Endothelial cell of umbilical vein (primary cell): ENCODE results near the gene HPF1. TPM values are rescaled to one million over a fixed set of nuclear protein-coding genes. Genes with fewer than 3 reads are reported as not detected.

Experiments
- BruUV-seq: library from RNA; stranded (reverse); fragments of 400-500 nt; replicated peaks from 2 replicates; lab custom pipeline; 2021; lab: Mats Ljungman, UMichigan
- CTCF ChIA-PET: fragments of 300-600, 350-600 bp; sonication (Branson Sonifier 250); formaldehyde crosslinking; loops from one replicate; lab custom pipeline; 2021; ENCODE audit warnings: antibody characterized with exemption, inconsistent platforms; lab: Charles Lee
- POLR2A ChIA-PET: fragments of 300-600, 350-600 bp; sonication (Branson Sonifier 250); formaldehyde crosslinking; loops from one replicate; lab custom pipeline; 2021; ENCODE audit warnings: antibody characterized with exemption, inconsistent platforms; lab: Charles Lee
- DNase-seq: peaks from one replicate; pipeline ENCODE4 v3.0.0-alpha.2; 2011; ENCODE audit warnings: low read depth, low spot score
- FAIRE-seq: peaks from 2 replicates; lab custom pipeline; 2011; peaks lifted over from hg19 to GRCh38; lab: Jason Lieb, UNC
- H2AFZ ChIP-seq: 2 replicates; pipeline ENCODE4 v1.6.0; 2012; ENCODE audit warnings: low read depth, low read length, control low read depth, inconsistent platforms
- H3K27ac ChIP-seq: 2 replicates; pipeline ENCODE4 v1.5.1; 2011; ENCODE audit warnings: low read depth, mild to moderate bottlenecking, control low read depth, low read length, moderate library complexity; ENCODE audit not compliant: insufficient read depth
- H3K27me3 ChIP-seq, 2 experiments: 2 replicates each; pipeline versions ENCODE4 v1.6.0 to v1.6.1; 2011; ENCODE audit warnings: low read length in 2 of 2, mixed read lengths in 1 of 2; ENCODE audit not compliant: control insufficient read depth in 2 of 2, insufficient read depth in 2 of 2
- H3K36me3 ChIP-seq, 2 experiments: 2 replicates in 1 of 2; 3 replicates in 1 of 2; pipeline ENCODE4 v1.5.1; 2011; ENCODE audit warnings: low read length in 2 of 2, mild to moderate bottlenecking in 1 of 2, moderate library complexity in 1 of 2; ENCODE audit not compliant: control insufficient read depth in 2 of 2, insufficient read depth in 2 of 2; ENCODE audit errors: extremely low read depth in 1 of 2
- H3K4me1 ChIP-seq: 3 replicates; pipeline ENCODE4 v1.5.1; 2011; ENCODE audit warnings: mild to moderate bottlenecking, low read length; ENCODE audit not compliant: control insufficient read depth, insufficient read depth; ENCODE audit errors: extremely low read depth
- H3K4me2 ChIP-seq: 2 replicates; pipeline ENCODE4 v1.6.1; 2011; ENCODE audit warnings: low read length, control low read depth, mixed read lengths; ENCODE audit not compliant: insufficient read depth
- H3K4me3 ChIP-seq, 3 experiments: fragments of 200-600 bp in 1 of 3; sonication (generic), shearing (Covaris generic) in 1 of 3; replicated peaks in 1 of 3; 2 replicates each; pipeline ENCODE4 v1.5.1; 2011 to 2016; ENCODE audit warnings: control low read depth in 3 of 3, low read length in 3 of 3, mild to moderate bottlenecking in 2 of 3, inconsistent platforms in 1 of 3, low read depth in 1 of 3, moderate library complexity in 1 of 3; ENCODE audit not compliant: insufficient read depth in 1 of 3
- H3K79me2 ChIP-seq: 2 replicates; pipeline ENCODE4 v1.6.0; 2012; ENCODE audit warnings: low read length, inconsistent platforms; ENCODE audit not compliant: control insufficient read depth, insufficient read depth
- H3K9ac ChIP-seq: replicated peaks from 2 replicates; pipeline ENCODE3; 2011; ENCODE audit warnings: low read length, control low read depth; ENCODE audit not compliant: insufficient read depth; ENCODE audit errors: extremely low read depth
- H3K9me1 ChIP-seq: replicated peaks from 3 replicates; pipeline ENCODE4 v1.6.0; 2011; ENCODE audit warnings: mild to moderate bottlenecking, low read length; ENCODE audit not compliant: control insufficient read depth, insufficient read depth; ENCODE audit errors: extremely low read depth
- H3K9me3 ChIP-seq: replicated peaks from 2 replicates; pipeline ENCODE4 v1.5.1; 2012; ENCODE audit warnings: low read length, inconsistent platforms; ENCODE audit not compliant: control insufficient read depth, insufficient read depth
- H4K20me1 ChIP-seq: replicated peaks from 2 replicates; pipeline ENCODE3; 2011; ENCODE audit warnings: mild to moderate bottlenecking, low read length; ENCODE audit not compliant: control insufficient read depth, insufficient read depth; ENCODE audit errors: extremely low read depth
- CTCF ChIP-seq, 2 donors: IDR thresholded peaks; 1 replicate in 1 of 2; 2 replicates in 1 of 2; pipeline ENCODE4 v1.5.1; 2011; ENCODE audit warnings: low read length in 2 of 2, mild to moderate bottlenecking in 2 of 2, moderate library complexity in 2 of 2, control low read depth in 1 of 2, inconsistent platforms in 1 of 2, low read depth in 1 of 2; ENCODE audit not compliant: insufficient read depth in 1 of 2; ENCODE audit errors: extremely low read depth in 1 of 2
- EZH2 ChIP-seq: IDR thresholded peaks from 2 replicates; pipeline ENCODE4 v1.6.1; 2012; ENCODE audit warnings: borderline replicate concordance, low read depth, mild to moderate bottlenecking, moderate library complexity, low read length, inconsistent platforms; ENCODE audit not compliant: severe bottlenecking
- FOS ChIP-seq: IDR thresholded peaks from 2 replicates; pipeline ENCODE4 v1.6.1; 2011; ENCODE audit warnings: mild to moderate bottlenecking, low read length, moderate library complexity, borderline replicate concordance; ENCODE audit not compliant: insufficient read depth
- GATA2 ChIP-seq: IDR thresholded peaks from 2 replicates; pipeline ENCODE4 v1.7.0; 2011; ENCODE audit warnings: low read depth, mild to moderate bottlenecking, moderate library complexity, mixed read lengths, low read length; ENCODE audit not compliant: insufficient read length, insufficient read depth
- MAX ChIP-seq: IDR thresholded peaks from 2 replicates; pipeline ENCODE4 v1.6.1; 2011; ENCODE audit not compliant: insufficient read depth, insufficient read length
- MYC ChIP-seq: IDR thresholded peaks from one replicate; pipeline ENCODE4 v1.6.1; 2011; ENCODE audit warnings: mild to moderate bottlenecking, low read depth, low read length
- POLR2A ChIP-seq: IDR thresholded peaks from 2 replicates; pipeline ENCODE4 v1.6.1; 2012; ENCODE audit warnings: low read depth, mild to moderate bottlenecking, control low read depth, low read length
- dilution Hi-C: fragments of 300-500 bp; cut with MboI; formaldehyde crosslinking; loops from one replicate; pipeline ENCODE4 v1.15.0; 2019; ENCODE audit warnings: low sequenced_read_pairs; ENCODE audit not compliant: extremely low pct_ligation_motif_present
- intact Hi-C: fragments of 100-400 bp; cut with micrococcal nuclease; formaldehyde crosslinking; loops from one replicate; pipeline ENCODE4 v1.10.0; 2022
- polyA plus RNA-seq, 4 experiments: library from polyadenylated mRNA; depleted of rRNA in 3 of 4; stranded (reverse) in 3 of 4; unstranded in 1 of 4; fragments of >200 nt; gene quantifications; 2 replicates each; pipeline versions ENCODE4 v1.2.1 to v1.2.3, GENCODE V29; 2011 to 2012; ENCODE audit warnings: missing spikeins in 1 of 4
- total RNA-seq: library from RNA; stranded (reverse); gene quantifications from 2 replicates; pipeline ENCODE4 v1.2.3, GENCODE V29; 2021

Gene HPF1
- total and polyA plus RNA-seq, 2 donors (not counting 3 experiments of a cell fraction or from before 2014, with no cell fraction given), result 16.1 to 30.3 TPM

GRCh38 chr4:169799260-169799659 is 41.5 kb upstream of the HPF1 start:
- H3K4me1 ChIP-seq, result no peaks in the 10 kb centered on the region
- H3K27me3 ChIP-seq, result peaks cover 0 to 4% of the 10 kb centered on the region in 2 experiments
- ChIA-PET POLR2A (no interaction called here), CTCF (interaction anchor here (1.1 to 2.7 kb wide), 2 partner anchors 11 to 24 kb away, joined by 4 to 16 read pairs; no protein-coding TSS in a partner anchor)
- FAIRE-seq (no peak), DNase-seq (no peak)
- H2AFZ ChIP-seq, result no peak overlapping the region
- intact Hi-C loops (no loop called here), dilution Hi-C loops (no loop called here)
- H3K4me2 ChIP-seq, result no peak overlapping the region
- no peaks in the 10 kb centered on the region for H3K36me3 ChIP-seq
- H3K9me3 ChIP-seq, result no peaks in the 10 kb centered on the region
- no peaks in the 10 kb centered on the region for H3K9me1 ChIP-seq
- H3K27ac ChIP-seq, result no peak overlapping the region
- H4K20me1 ChIP-seq, result no peaks in the 10 kb centered on the region
- H3K79me2 ChIP-seq, result no peaks in the 10 kb centered on the region
- TF ChIP-seq EZH2 (no peak), GATA2 (no peak), POLR2A (no peak), MAX (no peak), MYC (no peak), CTCF (IDR thresholded peaks at IDR 0.05; ENCODE audit: extremely low read depth in 1 of 2, insufficient read depth in 1 of 2, low read depth in 1 of 2, low read length in 2 of 2) (no peak), FOS (no peak)
- H3K4me3 ChIP-seq, result no peak overlapping the region
- H3K9ac ChIP-seq, result no peak overlapping the region
- BruUV-seq, result no TSS peak
